Testis (tissue), 2 donors: ENCODE measurements around the gene CLIC4.

Experiments
- POLR2A ChIP-seq: fragments of 450-650 bp; IDR thresholded peaks from one replicate; pipeline ENCODE4 v1.6.1; 2017; ENCODE audit warnings: antibody characterized with exemption, mild to moderate bottlenecking, moderate library complexity
- TF ChIP-seq, protein P1 (sequence below), 3 experiments: fragments of 450-650 bp in 2 of 3; fragments of 200-600 bp in 1 of 3; sonication (generic) in 1 of 3; IDR thresholded peaks; one replicate each; pipeline ENCODE4 v1.5.1; 2016 to 2019; ENCODE audit warnings: antibody characterized with exemption in 3 of 3, mild to moderate bottlenecking in 2 of 3, moderate library complexity in 1 of 3

DNA sequence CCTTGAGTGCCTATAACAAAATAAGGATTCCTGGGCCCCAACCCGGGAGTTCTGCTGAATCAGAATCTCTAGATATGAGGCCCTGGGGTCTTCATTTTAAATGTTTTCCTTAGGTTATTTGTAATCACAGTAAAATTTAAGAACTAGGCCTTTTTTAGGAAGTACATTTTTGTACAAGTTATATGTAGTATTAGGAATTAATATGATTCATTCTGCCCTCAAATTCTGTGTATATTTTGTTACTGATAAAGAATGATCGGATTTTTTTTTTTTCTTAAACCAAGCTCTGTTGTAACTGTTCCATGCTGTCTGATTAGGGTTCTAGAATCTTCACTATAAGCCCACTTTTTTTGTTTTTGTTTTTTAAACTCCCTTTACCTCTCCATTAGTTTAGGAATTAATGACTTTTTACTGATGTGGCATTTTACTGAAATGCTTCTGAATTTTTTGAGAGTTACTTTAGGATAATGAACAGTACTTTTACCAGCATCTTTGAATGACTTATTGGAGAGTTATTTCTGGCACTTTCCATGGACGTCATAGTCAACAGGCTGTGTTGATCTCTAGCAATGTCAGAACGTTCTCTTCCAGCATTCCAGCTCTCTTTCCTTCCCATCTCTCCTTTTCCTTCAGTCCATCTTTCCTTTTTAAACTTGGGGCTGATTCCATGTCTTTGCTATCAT, 48.3 kb downstream of the CLIC4 start:
- TF ChIP-seq, protein P1, sequence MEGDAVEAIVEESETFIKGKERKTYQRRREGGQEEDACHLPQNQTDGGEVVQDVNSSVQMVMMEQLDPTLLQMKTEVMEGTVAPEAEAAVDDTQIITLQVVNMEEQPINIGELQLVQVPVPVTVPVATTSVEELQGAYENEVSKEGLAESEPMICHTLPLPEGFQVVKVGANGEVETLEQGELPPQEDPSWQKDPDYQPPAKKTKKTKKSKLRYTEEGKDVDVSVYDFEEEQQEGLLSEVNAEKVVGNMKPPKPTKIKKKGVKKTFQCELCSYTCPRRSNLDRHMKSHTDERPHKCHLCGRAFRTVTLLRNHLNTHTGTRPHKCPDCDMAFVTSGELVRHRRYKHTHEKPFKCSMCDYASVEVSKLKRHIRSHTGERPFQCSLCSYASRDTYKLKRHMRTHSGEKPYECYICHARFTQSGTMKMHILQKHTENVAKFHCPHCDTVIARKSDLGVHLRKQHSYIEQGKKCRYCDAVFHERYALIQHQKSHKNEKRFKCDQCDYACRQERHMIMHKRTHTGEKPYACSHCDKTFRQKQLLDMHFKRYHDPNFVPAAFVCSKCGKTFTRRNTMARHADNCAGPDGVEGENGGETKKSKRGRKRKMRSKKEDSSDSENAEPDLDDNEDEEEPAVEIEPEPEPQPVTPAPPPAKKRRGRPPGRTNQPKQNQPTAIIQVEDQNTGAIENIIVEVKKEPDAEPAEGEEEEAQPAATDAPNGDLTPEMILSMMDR (IDR thresholded peaks at IDR 0.05) = no peak
- no peak for TF ChIP-seq POLR2A
